H1 (cell line): Measurements from ENCODE around the gene GDF2. TPM values are rescaled to one million over a fixed set of nuclear protein-coding genes. Genes with fewer than 3 reads are reported as not detected.

Source experiments
- JUND ChIP-seq: IDR thresholded peaks from 2 replicates; pipeline ENCODE4 v1.6.1; 2011; ENCODE audit warnings: mild to moderate bottlenecking, improper control_type of control experiment, low read length
- KDM4A ChIP-seq: IDR thresholded peaks from one replicate; pipeline ENCODE4 v1.7.1; 2012; ENCODE audit warnings: low read depth, mild to moderate bottlenecking, moderate library complexity, low read length, inconsistent platforms; ENCODE audit not compliant: severe bottlenecking
- POLR2AphosphoS5 ChIP-seq: IDR thresholded peaks from 2 replicates; pipeline ENCODE4 v1.6.1; 2011; ENCODE audit warnings: low read depth, low read length
- RFX5 ChIP-seq: IDR thresholded peaks from 2 replicates; pipeline ENCODE4 v1.6.1; 2011; ENCODE audit warnings: low read depth, low read length, improper control_type of control experiment, borderline replicate concordance
- SIN3A ChIP-seq, 2 experiments: IDR thresholded peaks in 1 of 2; conservative IDR thresholded peaks in 1 of 2; 2 replicates each; pipeline ENCODE4 v1.6.1; 2011 to 2012; ENCODE audit warnings: low read length in 2 of 2, improper control_type of control experiment in 1 of 2, low read depth in 1 of 2, mild to moderate bottlenecking in 1 of 2
- SP1 ChIP-seq: IDR thresholded peaks from 2 replicates; pipeline ENCODE4 v1.6.1; 2011; ENCODE audit warnings: low read depth, low read length
- TCF12 ChIP-seq: IDR thresholded peaks from 2 replicates; pipeline ENCODE4 v1.6.1; 2011; ENCODE audit warnings: low read depth, mild to moderate bottlenecking, low read length
- polyA plus RNA-seq, 7 experiments: library from polyadenylated mRNA; depleted of rRNA in 3 of 7; stranded (reverse) in 5 of 7; unstranded in 2 of 7; fragments of >200 nt in 5 of 7; fragments of 200-250 nt in 2 of 7; gene quantifications; 1 replicate in 5 of 7; 2 replicates in 1 of 7; 4 replicates in 1 of 7; pipeline versions ENCODE4 v1.2.1 to v1.2.3, GENCODE V29; 2011 to 2013; ENCODE audit warnings: missing spikeins in 2 of 7, mixed read lengths in 2 of 7
- total RNA-seq: library from RNA; stranded (reverse); fragmentation: NEBNext Ultra II Directional; extraction: Animal tissue kit (Norgen Biotek cat#: 25700); gene quantifications from 2 replicates; pipeline ENCODE4 v1.2.1, GENCODE V29; 2021

Gene GDF2
- total and polyA plus RNA-seq, 2 of the 8 experiments (the other 6 are each of a cell fraction or from before 2014, with no cell fraction given): not detected

GRCh38 chr10:47357131-47357582 lies 34.9 kb downstream of the GDF2 start (continued):
- TF ChIP-seq SP1 (no peak), JUND (no peak), TCF12 (no peak), KDM4A (no peak), POLR2AphosphoS5 (no peak), RFX5 (no peak), SIN3A (conservative IDR thresholded peaks at IDR 0.05 in 1 of 2, IDR thresholded peaks at IDR 0.05 in 1 of 2; ENCODE audit: low read depth in 1 of 2, low read length in 2 of 2) (no peak)
- TF ChIP-seq, all 59 proteins: peak for 0
